ENCODE data around the gene PPARG. TPM values are rescaled to one million over a fixed set of nuclear protein-coding genes. Genes with fewer than 3 reads are reported as not detected.
"Not testable (repeated sequence)": the region's sequence is repeated elsewhere in the genome, so short reads cannot be mapped to it uniquely, and the experiment has no call there.

PPARG gene
- total and polyA plus RNA-seq, 7 donors: 9.7 to 111 (median 17.8) TPM

DNA sequence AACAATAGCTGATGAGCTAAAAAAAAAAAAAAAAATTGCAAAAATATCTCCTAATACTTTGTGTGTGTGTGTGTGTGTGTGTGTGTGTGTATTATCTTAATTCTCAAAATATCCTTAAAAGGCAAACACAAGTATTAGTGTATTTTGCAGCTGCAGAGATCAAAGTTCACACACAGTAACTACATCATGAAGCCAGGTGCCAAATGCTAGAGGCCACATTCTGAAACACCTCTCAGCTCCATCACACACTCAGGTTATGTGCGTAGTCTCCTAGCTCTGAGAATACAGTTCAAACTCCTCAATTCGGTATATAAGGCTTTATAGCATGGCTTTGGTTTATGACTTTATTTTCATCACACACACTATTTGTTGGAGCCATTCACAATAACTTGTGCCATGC, 33.5 kb upstream of the PPARG start:
- Histone ChIP-seq H3K36me3 (no peaks in the 10 kb centered on the region), H3K9me3 (no peaks in the 10 kb centered on the region), H3K27ac (no peak overlapping the region), H3K4me3 (no peak overlapping the region), H3K27me3 (no peaks in the 10 kb centered on the region), H3K4me1 (no peaks in the 10 kb centered on the region)
- TF ChIP-seq, protein P1, sequence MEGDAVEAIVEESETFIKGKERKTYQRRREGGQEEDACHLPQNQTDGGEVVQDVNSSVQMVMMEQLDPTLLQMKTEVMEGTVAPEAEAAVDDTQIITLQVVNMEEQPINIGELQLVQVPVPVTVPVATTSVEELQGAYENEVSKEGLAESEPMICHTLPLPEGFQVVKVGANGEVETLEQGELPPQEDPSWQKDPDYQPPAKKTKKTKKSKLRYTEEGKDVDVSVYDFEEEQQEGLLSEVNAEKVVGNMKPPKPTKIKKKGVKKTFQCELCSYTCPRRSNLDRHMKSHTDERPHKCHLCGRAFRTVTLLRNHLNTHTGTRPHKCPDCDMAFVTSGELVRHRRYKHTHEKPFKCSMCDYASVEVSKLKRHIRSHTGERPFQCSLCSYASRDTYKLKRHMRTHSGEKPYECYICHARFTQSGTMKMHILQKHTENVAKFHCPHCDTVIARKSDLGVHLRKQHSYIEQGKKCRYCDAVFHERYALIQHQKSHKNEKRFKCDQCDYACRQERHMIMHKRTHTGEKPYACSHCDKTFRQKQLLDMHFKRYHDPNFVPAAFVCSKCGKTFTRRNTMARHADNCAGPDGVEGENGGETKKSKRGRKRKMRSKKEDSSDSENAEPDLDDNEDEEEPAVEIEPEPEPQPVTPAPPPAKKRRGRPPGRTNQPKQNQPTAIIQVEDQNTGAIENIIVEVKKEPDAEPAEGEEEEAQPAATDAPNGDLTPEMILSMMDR (IDR thresholded peaks at IDR 0.05): no peak
- TF ChIP-seq EP300 (IDR thresholded peaks at IDR 0.05) (no peak), POLR2AphosphoS5 (IDR thresholded peaks at IDR 0.05) (no peak), POLR2A (IDR thresholded peaks at IDR 0.05) (no peak)
- WGBS, 2 donors: 21 to 70% methylated on average over 2 of the region's 2 CpGs
- intact Hi-C loops (cut with DNase I): no loop called here
- no peak for DNase-seq

DNA sequence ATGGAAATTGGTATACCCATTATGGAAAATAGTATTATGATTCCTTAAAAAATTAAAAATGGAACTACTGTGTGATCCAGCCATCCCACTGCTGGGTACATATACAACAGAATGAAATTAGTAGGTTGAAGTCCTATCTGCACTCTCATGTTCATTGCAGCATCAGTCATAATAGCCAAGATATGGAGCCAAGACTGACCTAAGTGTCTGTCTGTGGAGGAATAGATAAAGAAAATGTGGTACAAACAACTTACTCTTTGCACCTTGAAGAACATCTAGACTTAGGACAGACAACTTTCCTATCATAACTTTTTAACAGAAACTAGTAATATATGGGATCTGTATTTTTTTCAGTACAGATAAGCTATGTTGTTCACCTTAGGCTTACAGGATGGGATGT, 30.0 kb upstream of the PPARG start:
- Histone ChIP-seq H3K4me3 (no peak overlapping the region), H3K4me1 (no peaks in the 10 kb centered on the region), H3K27me3 (no peaks in the 10 kb centered on the region), H3K9me3 (no peaks in the 10 kb centered on the region), H3K27ac (no peak overlapping the region), H3K36me3 (no peaks in the 10 kb centered on the region)
- intact Hi-C loops (cut with DNase I): no loop called here
- TF ChIP-seq POLR2AphosphoS5 (IDR thresholded peaks at IDR 0.05): no peak
- TF ChIP-seq POLR2A (IDR thresholded peaks at IDR 0.05): no peak
- no peak for TF ChIP-seq EP300 (IDR thresholded peaks at IDR 0.05)
- TF ChIP-seq, protein P1 (IDR thresholded peaks at IDR 0.05): no peak
- DNase-seq: no peak

DNA sequence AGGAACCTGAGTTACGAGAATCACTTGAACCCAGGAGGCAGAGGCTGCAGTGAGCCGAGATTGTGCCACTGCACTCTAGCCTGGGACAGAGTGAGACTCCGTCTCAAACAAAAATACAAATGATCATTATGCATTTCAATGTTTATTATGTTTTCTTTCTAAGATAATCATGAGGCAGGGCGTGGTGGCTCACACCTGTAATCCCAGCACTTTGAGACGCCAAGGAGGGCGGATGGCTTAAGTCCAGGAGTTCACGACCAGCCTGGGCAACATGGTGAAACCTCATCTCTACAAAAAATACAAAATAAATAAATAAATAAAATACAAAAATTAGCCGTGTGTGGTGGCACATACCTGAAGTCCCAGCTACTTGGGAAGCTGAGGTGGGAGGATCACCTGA, 26.7 kb upstream of the PPARG start:
- intact Hi-C loops (cut with DNase I); H3K4me1 ChIP-seq; H3K27me3 ChIP-seq; H3K4me3 ChIP-seq; DNase-seq; H3K36me3 ChIP-seq; H3K27ac ChIP-seq; H3K9me3 ChIP-seq: not testable (repeated sequence)
- WGBS, 2 donors: 28 to 79% methylated on average over 8 of the region's 8 CpGs

DNA sequence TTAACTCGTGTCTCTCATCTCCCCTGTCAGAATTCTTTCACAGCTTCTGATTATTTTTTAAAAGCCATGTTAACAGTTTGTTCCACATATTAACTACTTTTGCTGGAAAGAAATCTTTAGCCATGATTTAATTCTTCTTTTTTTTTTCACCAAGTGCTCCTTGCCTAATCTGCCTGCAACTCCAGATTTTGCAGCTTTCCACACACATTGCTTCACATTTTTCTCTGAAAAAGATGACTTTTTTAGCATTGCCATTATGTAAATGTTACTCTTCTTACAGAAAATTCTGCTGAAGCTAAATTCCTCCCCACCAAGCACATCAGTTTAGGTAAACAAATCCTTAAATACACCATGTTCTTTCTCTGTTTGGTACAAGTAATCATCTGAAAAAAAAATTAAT, 23.4 kb upstream of the PPARG start:
- 33 to 34% methylated on average over 1 of the region's 1 CpG for WGBS, 2 donors
- no peak overlapping the region for H3K27ac ChIP-seq

DNA sequence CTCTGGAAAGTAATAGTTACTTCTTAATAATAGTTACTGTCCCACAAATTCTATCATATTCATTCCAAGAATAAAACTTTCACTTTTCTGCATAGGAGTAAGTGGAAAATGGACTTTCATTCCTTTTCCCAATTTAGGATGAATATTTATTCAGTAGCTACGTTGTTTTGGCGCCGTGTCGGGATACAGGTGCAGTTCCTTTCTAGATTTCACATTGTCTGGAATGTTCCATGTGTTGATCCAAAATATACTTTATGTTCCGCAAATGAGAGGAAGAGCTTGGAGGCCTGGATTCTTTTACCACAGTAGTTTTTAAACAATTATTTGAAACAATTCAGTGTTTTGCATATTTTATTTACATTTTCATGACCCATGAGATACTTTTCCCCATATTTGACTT, 22.8 kb upstream of the PPARG start:
- Histone ChIP-seq H3K27ac (no peak overlapping the region), H3K9me3 (no peaks in the 10 kb centered on the region), H3K4me1 (no peaks in the 10 kb centered on the region), H3K4me3 (no peak overlapping the region), H3K36me3 (no peaks in the 10 kb centered on the region), H3K27me3 (no peaks in the 10 kb centered on the region)
- TF ChIP-seq, protein P1 (IDR thresholded peaks at IDR 0.05): no peak
- TF ChIP-seq POLR2A (IDR thresholded peaks at IDR 0.05): no peak
- TF ChIP-seq EP300 (IDR thresholded peaks at IDR 0.05): no peak
- 84 to 92% methylated on average over 5 of the region's 5 CpGs for WGBS, 2 donors
- intact Hi-C loops (cut with DNase I): no loop called here
- no peak for DNase-seq

More for the DNA sequence above, 23.4 kb upstream of the PPARG start:
- no peaks in the 10 kb centered on the region for H3K4me1 ChIP-seq
- TF ChIP-seq POLR2A (IDR thresholded peaks at IDR 0.05) (no peak), EP300 (IDR thresholded peaks at IDR 0.05) (no peak), POLR2AphosphoS5 (IDR thresholded peaks at IDR 0.05) (no peak)
- TF ChIP-seq, protein P1 (IDR thresholded peaks at IDR 0.05): no peak
- no peaks in the 10 kb centered on the region for H3K27me3 ChIP-seq
- H3K36me3 ChIP-seq: no peaks in the 10 kb centered on the region
- H3K9me3 ChIP-seq: no peaks in the 10 kb centered on the region
- intact Hi-C loops (cut with DNase I): no loop called here
- no peak overlapping the region for H3K4me3 ChIP-seq
- DNase-seq: no peak

All from sigmoid colon (tissue), 7 donors.